Tibial artery (tissue), 4 donors: Measurements from ENCODE around the gene SDK1.

Experiments used
- DNase-seq, 2 donors: peaks; one replicate each; pipeline ENCODE4 v3.0.0-alpha.2; 2019
- H3K27ac ChIP-seq, 2 donors: fragments of 200-600 bp; sonication (generic) in 1 of 2; 1 replicate in 1 of 2; 2 replicates in 1 of 2; pipeline ENCODE4 v1.5.1; 2018 to 2019; ENCODE audit warnings: mild to moderate bottlenecking in 1 of 2
- H3K27me3 ChIP-seq, 2 donors: fragments of 200-600 bp; sonication (generic) in 1 of 2; one replicate each; pipeline versions ENCODE4 v1.5.1 to v1.6.0; 2016 to 2019
- H3K36me3 ChIP-seq, 3 donors: fragments of 200-600 bp; sonication (generic) in 2 of 3; one replicate each; pipeline ENCODE4 v1.5.1; 2016 to 2019; ENCODE audit warnings: mild to moderate bottlenecking in 2 of 3
- H3K4me1 ChIP-seq, 4 donors: fragments of 200-600 bp; sonication (generic) in 2 of 4; 1 replicate in 3 of 4; 2 replicates in 1 of 4; pipeline ENCODE4 v1.5.1; 2016 to 2019
- H3K4me3 ChIP-seq, 2 donors: fragments of 200-600 bp; sonication (generic) in 1 of 2; 1 replicate in 1 of 2; 2 replicates in 1 of 2; pipeline ENCODE4 v1.5.1; 2018 to 2019; ENCODE audit warnings: mild to moderate bottlenecking in 2 of 2
- H3K9me3 ChIP-seq, 3 donors: fragments of 200-600 bp; sonication (generic) in 1 of 3; one replicate each; pipeline ENCODE4 v1.5.1; 2016 to 2019
- CTCF ChIP-seq, 2 experiments: fragments of 200-600 bp in 1 of 2; fragments of 450-650 bp in 1 of 2; IDR thresholded peaks; one replicate each; pipeline ENCODE4 v1.5.1; 2017 to 2019; ENCODE audit warnings: antibody characterized with exemption in 2 of 2, mild to moderate bottlenecking in 1 of 2, moderate library complexity in 1 of 2
- intact Hi-C: fragments of 100-400 bp; cut with DNase I; formaldehyde crosslinking; loops from one replicate; pipeline ENCODE4 v1.15.0; 2023; ENCODE audit warnings: low total_unique reads

Gene SDK1

GRCh38 chr7:3953946-3954345 lies 652.9 kb downstream of the SDK1 start:
- H3K27me3 ChIP-seq: no peaks in the 10 kb centered on the region
- H3K27ac ChIP-seq: no peak overlapping the region
- no peaks in the 10 kb centered on the region for H3K9me3 ChIP-seq
- H3K36me3 ChIP-seq: peaks cover 19 to 31% (median 27%) of the 10 kb centered on the region in 3 donors
- TF ChIP-seq CTCF (IDR thresholded peaks at IDR 0.05): no peak
- peaks cover 0 to 5% (median 1%) of the 10 kb centered on the region in 4 donors for H3K4me1 ChIP-seq
- intact Hi-C loops: no loop called here
- no peak overlapping the region for H3K4me3 ChIP-seq
- DNase-seq: no peak

DNA sequence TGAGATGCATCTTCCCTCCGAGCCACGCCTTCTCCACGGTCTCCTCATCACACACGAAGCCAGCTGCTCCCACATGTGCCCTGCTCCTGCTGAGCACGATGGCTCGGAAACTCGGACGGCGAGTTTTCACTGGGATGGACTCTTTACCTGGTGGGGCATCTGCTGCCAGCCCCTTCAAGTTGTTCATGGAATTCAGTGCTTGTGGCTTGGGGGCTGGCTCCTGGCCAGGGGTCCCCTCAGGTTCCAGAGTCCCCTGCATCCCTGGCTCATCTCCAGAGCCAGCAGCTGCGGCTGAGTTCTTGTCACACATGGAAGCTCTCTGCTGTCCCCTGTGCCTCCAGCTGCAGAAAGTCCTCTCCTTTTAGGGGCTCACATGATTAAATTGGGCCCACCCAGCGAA lies 654.0 kb downstream of the SDK1 start:
- no peak overlapping the region for H3K4me3 ChIP-seq
- H3K9me3 ChIP-seq: no peaks in the 10 kb centered on the region
- intact Hi-C loops: no loop called here
- H3K27me3 ChIP-seq: no peaks in the 10 kb centered on the region
- no peak for DNase-seq
- H3K36me3 ChIP-seq: peaks cover 19 to 31% (median 31%) of the 10 kb centered on the region in 3 donors
- no peak overlapping the region for H3K27ac ChIP-seq
- H3K4me1 ChIP-seq: no peaks in the 10 kb centered on the region
- TF ChIP-seq CTCF (IDR thresholded peaks at IDR 0.05): no peak

DNA sequence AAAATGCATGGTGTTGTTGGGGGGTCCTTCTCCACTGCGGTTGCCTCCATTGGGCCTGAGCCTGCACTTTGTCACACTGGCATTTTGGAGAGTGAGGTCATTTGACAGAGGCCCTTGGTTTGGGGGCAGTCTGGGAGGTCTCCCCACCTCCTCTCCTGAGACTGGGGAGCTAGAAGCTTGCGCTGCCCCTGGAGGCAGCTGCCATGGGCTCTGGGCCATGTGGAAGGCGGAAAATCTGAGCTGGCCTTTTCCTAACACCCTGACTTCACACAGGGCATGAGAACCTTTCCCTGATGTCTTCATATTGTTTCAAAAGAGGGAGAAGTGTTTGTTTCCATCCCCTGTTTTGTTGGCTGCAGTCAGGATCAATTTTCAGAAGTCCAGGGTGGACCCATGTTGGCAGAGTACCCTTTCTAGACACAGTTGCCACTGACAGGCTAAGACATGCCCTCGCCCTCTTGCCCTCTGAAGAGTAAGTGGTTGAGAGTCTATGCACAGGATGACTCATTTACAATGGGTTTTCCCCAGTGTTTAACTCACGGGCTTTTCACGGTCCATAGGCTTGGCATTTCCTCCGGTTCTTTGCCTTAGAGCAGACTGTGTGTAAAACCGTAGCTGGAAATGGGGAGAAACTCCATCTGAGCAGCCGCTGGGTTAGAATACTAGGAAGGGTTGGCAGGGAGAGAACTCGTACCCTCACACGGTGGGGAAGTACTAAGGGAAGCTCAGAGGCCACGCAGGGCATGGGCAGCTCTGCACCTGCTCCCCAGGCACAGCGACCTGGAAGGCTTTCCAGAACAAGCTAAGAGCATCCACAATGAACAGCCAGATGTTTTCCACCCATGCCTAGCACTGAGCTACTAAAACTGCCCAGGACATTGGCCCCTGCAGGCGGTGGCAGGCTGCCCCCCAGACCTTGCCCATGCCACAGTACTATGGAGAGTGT lies 655.0 kb downstream of the SDK1 start:
- H3K4me3 ChIP-seq: no peak overlapping the region
- intact Hi-C loops: no loop called here
- peaks cover 18 to 30% (median 27%) of the 10 kb centered on the region in 3 donors for H3K36me3 ChIP-seq
- H3K27ac ChIP-seq: no peak overlapping the region
- no peaks in the 10 kb centered on the region for H3K27me3 ChIP-seq
- no peaks in the 10 kb centered on the region for H3K4me1 ChIP-seq
- no peaks in the 10 kb centered on the region for H3K9me3 ChIP-seq
- no peak for TF ChIP-seq CTCF (IDR thresholded peaks at IDR 0.05)
- no peak for DNase-seq

DNA sequence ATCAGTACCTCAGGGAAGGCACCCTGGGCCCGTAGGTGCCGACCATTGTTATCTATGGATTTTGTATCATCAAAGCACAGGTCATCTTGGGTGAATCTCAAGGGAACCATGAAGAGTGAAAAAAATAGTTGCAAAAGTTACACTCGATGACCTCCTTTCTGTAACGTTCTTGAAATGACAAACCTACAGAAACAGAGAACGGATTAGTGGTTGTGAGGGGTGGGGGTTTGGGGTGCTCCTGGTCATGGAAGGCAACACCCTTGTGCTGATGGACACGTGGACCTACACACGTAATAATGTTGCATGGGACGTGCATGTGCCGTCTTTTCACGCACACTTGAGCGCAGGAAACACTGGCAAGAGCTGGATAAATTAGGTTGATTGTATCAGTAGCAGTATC lies 655.9 kb downstream of the SDK1 start:
- Histone ChIP-seq H3K27me3 (no peaks in the 10 kb centered on the region), H3K27ac (no peak overlapping the region), H3K4me3 (no peak overlapping the region), H3K36me3 (peaks cover 9 to 21% (median 19%) of the 10 kb centered on the region in 3 donors), H3K9me3 (no peaks in the 10 kb centered on the region), H3K4me1 (no peaks in the 10 kb centered on the region)
- intact Hi-C loops: no loop called here
- no peak for DNase-seq
- no peak for TF ChIP-seq CTCF (IDR thresholded peaks at IDR 0.05)

- Histone ChIP-seq H3K27ac (no peak overlapping the region), H3K36me3 (peaks cover 9 to 22% (median 22%) of the 10 kb centered on the region in 3 donors), H3K27me3 (no peaks in the 10 kb centered on the region), H3K4me1 (no peaks in the 10 kb centered on the region), H3K9me3 (no peaks in the 10 kb centered on the region), H3K4me3 (no peak overlapping the region)
- no peak for TF ChIP-seq CTCF (IDR thresholded peaks at IDR 0.05)
- DNase-seq: no peak
- intact Hi-C loops: no loop called here
Observed at GRCh38 chr7:3957472-3958108, 656.5 kb downstream of the SDK1 start.
